NCI-H82 treated with DMSO at 0.1 percent for 48 hours (cell line): ENCODE data around the gene SRGAP3.
A peak's percentile ranks its signal among the peaks of the same experiment; 100 is the strongest.

Source experiments
- DNase-seq: peaks from one replicate; lab custom pipeline; 2025; ENCODE audit not compliant: unreplicated experiment; lab: John Stamatoyannopoulos, UW

SRGAP3 gene

DNA sequence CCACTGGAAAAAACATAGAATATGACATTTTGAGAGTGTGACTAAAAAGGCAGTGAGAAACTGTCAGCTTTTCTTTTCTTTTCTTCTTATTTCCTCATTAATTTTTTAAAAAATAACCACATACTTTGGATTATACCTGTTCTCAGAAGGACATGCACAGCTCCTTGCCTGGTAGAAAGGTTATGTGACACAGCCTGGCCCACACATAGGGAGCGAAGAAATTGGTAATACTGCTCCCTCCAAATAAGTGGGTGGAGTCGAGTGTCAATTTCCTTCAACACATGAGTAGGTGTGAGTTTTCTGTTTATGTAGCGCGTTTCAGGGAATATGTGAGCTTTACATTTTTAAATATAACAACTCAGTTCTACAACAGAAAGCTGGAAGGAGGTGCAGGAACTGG, 257.2 kb downstream of the SRGAP3 start:
- no peak for DNase-seq

DNA sequence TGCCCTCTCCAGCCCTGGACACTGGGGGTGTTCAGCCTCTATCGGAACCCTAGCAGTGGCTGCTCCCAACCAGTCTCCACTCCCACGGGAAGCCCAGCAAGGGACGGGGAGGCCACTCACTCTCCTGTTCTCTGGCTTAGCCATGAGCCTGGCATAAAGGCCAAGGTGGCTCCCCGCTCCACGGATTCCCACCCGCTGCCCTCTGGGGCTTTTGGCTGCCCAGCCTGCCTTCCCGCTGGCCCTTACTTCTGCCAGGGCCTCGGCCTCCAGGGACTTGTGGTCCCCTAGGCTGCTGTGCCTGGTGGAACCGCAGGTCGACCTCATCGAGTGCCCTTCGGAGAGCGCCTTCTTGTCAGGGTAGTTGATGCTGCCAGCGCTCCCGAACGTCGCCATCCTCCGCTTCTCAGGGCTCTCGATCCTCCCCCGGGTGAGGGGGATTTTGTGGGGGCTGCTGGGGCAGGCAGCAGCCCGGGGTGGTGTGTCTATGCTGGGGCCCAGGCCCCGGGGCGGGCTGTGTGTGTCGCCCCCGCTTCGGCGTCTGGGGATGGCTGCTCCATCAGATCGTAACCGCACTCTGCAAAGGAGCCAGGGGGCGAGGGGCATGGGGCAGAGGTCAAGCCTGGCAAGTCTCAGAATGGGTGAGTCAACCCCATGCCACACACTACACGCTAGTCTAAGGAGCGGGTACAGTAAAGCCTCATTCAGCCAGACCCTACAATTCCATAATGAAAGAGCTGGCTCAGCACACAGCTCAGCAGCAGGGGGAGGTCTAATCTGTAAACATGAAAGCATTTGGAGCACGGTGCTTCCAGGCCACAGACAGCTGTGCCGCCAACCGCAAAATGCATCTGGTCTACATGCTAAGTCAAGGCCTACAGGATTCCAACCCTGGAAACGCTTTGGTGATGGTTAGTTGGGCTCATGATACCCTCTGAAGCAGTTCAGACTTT, 258.9 kb downstream of the SRGAP3 start:
- DNase-seq, result no peak

DNA sequence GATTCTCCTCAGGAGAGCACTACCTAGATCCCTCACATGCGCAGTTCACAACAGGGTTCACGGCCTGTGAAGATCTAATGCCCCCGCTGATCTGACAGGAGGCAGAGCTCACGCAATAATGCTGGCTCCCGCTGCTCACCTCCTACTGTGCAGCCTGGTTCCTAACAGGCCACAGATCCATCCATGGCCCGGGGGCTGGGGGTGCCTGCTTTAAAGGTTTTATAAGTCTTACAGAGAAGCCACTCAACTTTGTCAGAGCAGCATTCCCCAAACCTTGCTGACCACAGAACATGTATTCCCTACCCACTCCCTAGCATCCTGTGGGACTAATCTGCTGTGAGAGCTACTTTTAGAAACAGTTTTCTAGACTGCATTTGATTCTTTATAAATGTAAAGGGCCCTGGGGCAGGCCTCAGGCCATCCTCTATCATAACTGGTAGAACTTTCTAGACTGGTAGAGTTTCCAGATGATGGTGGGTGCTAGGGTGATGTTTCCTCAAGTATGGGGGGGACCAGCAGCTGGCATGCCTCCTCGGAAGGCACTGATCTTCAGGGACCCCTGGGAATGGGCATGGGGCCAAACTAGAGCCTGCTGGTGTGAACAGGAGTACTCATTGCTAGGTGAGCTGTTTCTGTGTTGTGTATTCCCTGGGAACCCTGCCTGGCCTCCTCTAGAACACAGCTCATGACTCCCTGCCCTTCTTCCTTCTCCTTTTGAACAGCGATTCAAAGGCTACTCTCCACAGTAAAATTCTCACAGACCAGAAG, 260.5 kb downstream of the SRGAP3 start:
- DNase-seq, result no peak

DNA sequence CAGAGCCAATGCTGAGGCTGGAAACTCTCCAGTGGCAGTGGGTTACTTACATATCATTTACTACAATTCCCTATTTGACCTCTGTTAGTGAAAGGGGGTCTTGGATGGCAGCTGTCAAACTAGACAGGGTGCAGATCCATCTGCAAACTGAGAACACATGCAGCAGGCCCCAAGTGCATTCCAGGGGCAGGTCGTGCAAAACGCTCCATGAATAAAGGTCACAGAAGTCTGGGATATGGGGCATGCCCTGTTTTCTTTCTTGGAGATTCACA, 261.1 kb downstream of the SRGAP3 start:
- no peak for DNase-seq

DNA sequence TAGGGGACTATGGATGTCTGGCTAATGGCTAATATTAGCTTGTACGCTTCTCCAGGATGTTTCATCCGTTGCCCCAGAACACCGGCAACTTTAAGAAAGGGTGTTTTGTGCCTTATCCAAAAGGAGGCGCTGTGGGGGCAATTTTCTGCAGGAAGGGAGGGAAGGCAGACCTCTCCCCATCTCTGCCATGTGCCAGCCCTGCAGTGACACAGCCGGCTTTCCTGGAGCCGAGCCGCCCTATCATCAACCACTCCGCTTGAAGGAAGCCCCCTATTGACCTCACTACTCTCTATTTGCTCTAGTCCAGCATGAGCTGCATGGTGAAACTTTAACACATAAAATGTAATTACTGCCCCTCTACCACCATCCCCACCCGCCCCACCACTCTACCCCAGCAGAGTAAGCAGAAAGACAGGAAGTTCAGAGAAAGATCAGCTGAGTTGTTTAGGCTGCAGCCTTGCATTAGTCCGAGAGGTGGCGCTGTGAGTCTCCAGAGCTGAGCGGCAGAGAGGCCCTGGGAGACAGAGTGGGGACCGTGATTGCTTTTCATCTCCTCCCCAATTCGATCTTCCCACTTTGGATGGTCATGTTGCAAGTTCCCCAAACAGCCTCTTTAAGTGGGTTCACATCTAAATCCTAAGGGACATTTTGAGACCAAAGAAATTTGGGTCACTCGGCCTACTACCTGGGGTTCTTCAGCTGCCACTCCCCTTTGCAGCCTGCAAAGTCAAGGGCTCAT, 261.6 kb downstream of the SRGAP3 start:
- peak; percentile 26 for DNase-seq

DNA sequence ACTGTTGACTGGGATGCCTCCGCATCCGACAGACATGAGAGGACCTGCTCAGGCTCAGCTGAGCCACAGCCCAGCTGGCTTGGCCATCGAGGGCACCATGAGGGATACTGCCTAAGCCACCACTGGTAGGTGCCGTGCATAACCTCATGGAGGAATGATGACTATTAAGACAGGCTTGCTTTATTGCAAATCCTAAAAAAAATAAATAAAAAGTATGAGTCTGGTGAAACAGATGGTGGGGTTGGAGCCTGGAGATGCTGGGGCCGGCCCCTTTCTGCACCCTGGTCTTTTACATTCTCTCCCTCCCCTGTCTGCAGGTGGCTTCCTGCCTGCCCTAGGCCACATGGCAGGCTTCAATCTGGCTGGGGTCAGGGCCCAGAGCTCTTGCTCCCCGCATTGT, 262.2 kb downstream of the SRGAP3 start:
- DNase-seq, result no peak

DNA sequence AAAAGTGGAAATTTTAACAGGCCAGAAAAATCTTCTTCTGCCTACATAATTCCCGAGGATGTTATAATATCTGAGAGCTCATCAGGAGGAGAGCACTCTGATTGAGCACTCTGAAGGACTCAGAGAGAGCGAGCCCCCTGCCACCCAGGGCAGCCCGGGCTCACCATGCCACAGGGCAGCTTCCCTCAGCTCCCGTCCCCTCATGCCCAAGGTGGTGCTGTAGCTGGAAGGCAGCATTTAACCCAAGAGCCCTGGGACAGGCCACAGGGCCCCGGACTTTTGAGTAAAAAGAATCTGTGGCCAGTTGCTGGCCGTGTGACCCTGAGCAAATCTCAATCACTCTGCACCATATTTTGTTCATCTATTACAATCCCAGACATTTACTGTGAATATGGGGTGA, 262.7 kb downstream of the SRGAP3 start:
- DNase-seq, result no peak

DNA sequence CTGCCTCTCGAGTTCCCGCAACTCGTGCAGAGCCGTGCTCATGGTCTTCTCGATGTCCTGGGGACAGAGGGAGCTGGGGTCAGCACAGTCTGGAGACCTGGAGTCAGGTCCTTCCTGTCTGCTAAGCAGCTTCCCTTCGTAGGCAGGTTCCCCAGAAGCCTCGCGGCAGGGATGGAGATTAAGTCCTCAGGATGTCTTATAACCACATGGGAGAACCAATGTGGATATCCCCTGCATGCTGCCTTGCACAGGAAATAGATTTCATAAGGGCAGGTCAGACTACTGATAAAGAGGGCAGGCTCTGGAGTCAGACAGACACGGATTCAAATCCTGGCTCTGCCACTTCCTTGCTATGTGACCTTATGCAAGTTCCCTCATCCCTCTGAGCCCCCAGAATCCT, 263.6 kb downstream of the SRGAP3 start:
- no peak for DNase-seq

DNA sequence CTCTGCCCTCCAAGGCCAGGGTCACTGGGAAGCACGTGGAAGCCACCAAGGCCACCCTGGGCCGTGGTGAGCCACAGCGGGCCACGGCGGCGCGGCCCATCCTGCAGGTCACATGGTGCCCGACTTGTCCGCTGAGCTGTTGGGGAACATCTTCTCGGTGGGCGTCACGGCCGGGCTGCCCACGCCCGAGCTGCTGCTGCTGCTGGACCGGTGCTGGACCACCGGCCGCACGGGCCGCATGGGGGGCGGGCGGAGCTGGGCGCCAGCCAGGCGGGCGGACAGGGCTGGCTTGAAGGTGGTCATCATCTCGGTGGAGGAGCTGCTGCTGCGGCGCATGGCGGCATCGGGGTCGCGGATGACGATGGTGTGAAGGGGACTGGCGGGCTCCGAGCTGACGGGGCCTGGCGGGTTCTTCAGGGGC, 264.0 kb downstream of the SRGAP3 start:
- DNase-seq, result no peak

DNA sequence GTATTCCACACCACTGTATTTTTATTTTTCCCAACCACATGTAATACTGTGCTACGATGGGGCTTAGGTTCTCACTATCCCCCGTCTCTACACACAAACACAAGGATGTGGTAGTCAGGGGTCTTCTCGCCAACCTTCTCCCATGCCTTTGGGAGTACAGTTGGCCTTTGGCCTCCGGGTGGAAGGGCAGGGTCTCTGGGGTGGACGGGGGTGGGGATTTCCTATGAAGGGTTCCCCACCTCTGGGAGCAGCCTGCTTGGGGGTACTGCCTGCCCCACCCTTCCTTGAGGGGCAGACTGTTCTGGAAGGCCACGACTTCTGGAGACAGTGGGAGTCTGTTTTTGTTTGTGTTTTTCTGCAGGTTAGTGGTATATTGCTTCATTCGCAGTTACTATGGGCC, 264.9 kb downstream of the SRGAP3 start:
- DNase-seq, result no peak

DNA sequence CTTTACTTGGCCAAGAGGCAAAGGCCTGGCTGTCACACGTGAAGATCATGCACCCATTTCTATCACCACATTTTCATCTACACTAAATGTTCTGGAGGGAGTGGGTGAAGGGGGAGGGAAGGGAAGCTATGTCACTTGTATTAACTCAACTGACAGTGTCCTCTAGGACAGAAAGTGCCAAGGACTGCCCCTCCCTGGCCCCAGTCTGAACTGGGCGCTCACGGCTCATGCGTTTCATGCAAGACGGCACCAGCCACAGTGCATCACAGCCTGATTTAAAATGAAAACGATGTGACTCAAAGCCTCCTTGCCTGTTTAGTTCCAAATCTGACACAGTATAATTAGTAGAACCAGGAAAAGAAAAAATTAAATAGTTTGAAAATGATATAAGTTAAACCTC, 265.4 kb downstream of the SRGAP3 start:
- DNase-seq, result no peak

DNA sequence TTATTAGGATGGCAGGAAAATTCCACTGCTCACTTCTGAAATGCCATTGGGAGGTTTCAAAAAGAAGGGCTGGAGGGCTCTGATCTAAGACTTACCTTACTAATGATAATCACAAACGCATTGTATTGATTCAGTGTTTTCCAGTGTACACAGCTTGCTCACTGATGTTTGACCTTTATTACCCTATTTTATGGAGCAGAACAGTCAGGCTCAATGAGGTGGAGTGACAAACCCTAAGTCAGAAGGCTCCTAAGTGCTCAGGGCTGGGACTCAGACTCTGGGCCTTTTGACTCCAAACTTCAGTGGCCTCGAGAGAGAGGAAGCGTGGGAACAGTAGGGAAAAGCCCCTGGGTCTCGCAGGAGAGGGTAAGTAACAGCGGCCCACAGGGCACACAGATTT, 265.9 kb downstream of the SRGAP3 start:
- DNase-seq, result no peak

DNA sequence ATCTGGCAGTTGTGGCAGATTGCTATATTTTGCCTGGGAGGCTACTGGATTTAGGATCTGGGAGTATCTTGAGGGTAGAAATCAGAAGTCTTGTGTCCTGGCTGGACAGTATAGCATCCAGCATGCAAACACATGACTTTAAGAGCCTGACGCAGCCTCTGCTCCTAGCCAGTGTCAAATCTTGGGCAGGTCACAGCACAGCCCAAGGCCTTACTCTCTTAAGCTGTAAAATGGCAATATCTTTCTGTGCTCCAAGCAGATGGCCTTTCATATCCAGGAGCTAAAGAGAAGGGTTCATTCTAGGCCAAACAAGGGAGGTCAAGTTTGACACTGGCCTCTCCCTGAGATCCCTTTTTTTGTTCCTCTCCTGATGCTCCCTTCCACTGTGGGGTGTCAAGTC, 266.4 kb downstream of the SRGAP3 start:
- no peak for DNase-seq

DNA sequence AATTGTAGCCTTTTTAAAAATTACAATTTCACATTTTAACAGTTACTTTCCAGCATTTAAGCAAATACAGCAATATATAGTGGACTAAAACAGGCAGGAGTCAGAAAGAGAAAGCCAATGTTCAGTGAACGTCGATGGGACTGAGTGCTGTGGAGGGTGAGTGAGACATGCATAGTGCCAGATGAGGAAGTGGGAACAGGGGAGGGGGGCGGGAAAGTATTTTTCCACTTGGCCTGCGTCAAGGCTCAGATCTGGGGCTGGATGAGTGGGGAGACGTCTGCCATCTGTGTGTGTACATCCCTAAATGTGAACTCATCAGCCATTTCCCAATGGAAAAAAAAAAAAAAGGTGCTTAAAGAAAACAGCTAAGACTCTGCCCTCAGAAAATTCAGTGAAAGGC, 266.9 kb downstream of the SRGAP3 start:
- no peak for DNase-seq

DNA sequence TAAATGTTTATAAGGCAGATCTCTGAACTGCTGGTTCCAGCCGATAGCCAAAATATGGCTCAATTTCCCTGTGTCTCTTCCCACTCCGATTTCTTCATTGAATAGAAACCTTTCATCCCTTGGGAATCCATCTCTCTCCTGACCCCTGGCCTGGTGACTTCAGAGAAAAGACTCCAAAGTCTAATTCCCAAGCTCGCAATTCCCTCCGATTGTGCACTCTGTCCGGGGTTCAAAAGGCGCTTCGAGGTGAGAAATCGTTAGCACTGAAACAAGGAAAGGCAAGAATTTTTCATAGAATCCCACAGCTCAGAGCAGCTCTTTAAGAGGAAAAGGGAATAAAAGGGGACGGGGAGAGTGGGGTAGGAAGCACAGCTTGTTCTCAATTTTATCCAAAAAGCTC, 267.7 kb downstream of the SRGAP3 start:
- DNase-seq, result no peak

DNA sequence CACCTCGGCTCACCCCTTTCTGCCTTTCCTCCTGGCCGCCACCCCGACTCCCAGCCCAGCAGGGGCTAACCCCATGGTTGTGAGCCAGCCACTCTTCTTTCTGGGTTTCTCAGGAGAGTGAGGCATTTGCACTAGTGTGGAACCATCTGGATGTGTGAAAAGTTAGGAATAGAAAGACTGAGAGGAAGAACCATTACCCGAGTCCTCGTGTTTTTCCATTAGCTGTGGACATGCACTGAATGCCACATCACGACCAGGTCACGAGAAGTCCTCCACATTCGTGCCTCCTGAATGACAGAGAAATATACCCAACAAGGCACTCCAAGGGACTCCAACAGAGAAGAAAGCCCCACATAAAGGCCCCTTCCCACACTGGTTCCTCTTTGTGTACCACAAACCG, 268.1 kb downstream of the SRGAP3 start:
- no peak for DNase-seq

DNA sequence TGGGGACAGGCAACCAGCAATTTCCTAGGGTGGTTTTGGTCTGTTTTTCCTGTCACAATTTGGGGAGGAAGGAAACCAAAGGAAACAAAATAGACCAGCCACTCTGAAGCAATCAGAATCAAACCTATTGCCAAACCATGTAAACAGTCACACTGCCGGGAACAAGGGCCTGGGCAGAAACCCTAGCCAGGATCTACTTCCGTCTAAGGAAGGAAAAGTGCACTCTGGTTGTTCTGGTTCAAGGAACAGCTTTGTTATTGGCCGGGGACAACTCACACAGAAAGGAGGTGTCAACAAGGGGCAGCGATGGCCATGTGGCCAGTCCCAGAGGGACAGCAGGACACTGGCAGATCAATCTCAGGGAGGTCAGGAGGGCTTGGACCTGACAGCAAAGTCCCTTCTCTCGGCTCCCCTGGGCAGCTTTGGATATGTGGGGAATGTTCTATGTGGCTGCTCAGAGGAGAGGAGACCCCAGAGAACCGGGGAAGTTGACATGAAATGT, 268.6 kb downstream of the SRGAP3 start:
- DNase-seq, result no peak

DNA sequence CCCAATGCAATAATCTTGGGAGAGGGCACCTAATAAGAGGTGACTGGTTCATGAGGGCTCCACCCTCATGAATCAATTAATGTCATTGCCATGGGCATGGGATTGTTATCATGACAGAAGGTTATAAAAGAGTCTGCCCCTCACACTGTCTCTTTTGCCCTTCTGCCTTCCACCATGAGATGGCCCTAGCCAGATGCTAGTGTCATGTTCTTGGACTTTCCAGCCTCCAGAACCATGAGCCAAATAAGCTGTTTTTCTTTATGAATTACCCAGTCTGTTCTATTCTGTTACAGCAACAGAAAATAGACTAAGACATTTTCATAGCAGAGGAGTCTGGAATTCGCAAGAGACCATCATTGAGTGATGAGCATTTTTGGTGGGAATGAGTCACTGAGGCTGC, 270.2 kb downstream of the SRGAP3 start:
- no peak for DNase-seq

DNA sequence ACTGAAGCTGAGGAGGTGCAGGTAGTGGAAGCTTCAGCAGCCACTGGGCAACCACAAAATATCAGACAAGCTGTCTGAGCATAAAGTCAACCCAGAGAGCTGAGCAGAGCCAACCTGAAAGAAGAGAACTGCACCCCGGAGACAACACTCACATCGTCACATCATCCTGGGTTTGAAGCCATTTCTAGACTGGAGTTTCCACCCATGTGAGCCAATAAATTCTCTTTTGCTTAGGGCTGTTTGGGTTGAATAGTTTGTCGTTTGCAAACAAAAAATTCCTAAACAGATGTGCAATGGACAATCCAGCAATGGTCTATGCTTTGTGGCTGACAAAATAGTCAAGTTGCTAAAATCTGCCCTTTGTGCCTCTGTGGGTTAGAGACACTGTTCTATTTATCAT, 270.9 kb downstream of the SRGAP3 start:
- DNase-seq, result no peak

DNA sequence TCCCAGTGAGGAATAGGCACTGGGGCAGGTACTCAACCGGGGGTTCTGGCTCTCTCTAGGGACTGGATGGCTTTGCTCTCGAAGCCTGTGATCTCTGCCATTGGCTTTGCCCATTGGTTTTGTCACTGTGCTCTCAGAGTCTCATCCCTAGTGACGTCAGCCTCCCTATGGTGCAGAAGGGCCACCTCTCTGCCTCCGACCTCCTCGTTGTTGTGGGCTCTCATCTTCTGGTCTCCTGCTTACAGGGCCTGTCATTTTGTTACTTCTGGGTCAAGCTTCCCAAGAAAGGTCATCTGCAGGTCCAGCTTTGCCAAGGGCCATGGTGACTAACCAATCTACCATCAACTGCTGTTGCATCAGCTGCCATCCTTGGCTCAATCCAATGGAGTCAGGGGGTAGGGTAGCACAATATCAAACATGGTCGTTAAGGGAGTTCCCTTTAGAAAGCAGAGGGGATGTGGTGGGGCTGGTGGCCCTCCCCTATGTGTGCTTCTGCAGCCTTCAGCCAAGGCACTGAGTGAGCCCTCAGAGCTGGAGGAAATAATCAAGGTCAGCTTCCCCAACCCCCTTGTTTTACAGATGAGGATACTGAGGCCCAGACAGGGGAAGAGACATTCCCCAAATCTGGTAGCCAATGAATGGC, 272.8 kb downstream of the SRGAP3 start:
- no peak for DNase-seq
